ENCODE data around the gene MAFG. TPM values are rescaled to one million over a fixed set of nuclear protein-coding genes. Genes with fewer than 3 reads are reported as not detected.
A peak's percentile ranks its signal among the peaks of the same experiment; 100 is the strongest.

The MAFG gene
- total RNA-seq, 1 donor from 2014 or later: 24.1 TPM

DNA sequence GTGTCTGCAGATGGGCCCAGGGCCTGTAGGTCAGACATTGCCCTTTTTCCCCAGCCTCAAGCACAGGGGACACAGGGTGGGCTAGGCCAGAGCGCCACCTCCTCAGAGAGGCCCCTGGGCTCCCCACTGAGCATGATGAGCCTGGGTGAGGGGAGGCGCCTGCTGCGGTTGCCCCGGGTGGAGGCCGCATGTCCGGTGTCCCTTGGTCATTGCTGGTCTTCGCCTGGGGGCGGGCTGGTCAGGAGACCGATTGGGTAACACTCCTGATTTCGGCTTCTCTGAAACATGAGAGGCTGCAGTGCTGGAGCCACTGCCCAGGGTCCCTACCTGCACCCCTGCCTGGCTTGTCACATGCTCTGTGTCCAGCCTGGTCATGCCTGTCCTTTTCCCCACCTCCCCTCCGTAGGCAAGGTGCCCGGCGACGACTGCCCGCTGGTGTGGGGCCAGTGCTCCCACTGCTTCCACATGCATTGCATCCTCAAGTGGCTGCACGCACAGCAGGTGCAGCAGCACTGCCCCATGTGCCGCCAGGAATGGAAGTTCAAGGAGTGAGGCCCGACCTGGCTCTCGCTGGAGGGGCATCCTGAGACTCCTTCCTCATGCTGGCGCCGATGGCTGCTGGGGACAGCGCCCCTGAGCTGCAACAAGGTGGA lies 27.9 kb downstream of the MAFG start:
- H3K27me3 Mint-ChIP-seq (ENCODE audit: low read depth): peaks cover 14% of the 10 kb centered on the region
- H3K4me1 Mint-ChIP-seq: peaks cover 15% of the 10 kb centered on the region
- no peak overlapping the region for H3K27ac Mint-ChIP-seq (ENCODE audit: unreplicated experiment)
- peaks cover 3% of the 10 kb centered on the region for H3K36me3 Mint-ChIP-seq (ENCODE audit: low read depth)
- no peak for TF ChIP-seq CTCF (conservative IDR thresholded peaks at IDR 0.05)
- H3K9me3 Mint-ChIP-seq: no peaks in the 10 kb centered on the region
- no peak for DNase-seq (ENCODE audit: low read depth, low spot score)
- peak overlapping the region; percentile 50 for H3K4me3 Mint-ChIP-seq

DNA sequence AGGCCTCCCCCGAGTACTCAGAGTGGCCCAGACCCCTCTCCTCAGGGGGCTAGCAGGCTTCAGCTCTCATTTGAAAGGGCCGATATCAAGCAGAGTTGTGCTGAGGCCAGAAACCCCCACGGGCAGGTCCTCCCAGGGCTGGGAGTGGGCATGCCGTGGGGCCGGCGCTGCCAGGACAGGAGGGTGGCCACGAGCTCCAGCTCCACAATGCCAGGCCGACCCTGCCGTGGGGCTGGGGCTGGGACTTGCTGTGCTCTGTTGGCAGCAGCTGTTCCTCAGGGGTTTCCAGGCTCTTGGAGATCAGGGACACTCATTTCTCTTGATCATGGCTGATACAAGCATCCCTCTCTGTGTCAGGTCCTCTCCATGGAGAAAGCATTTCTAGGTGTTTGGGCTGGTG lies 28.6 kb downstream of the MAFG start:
- Mint-ChIP-seq H3K4me1 (peaks cover 15% of the 10 kb centered on the region), H3K4me3 (no peak overlapping the region), H3K9me3 (no peaks in the 10 kb centered on the region), H3K27me3 (ENCODE audit: low read depth) (peaks cover 14% of the 10 kb centered on the region), H3K27ac (ENCODE audit: unreplicated experiment) (no peak overlapping the region), H3K36me3 (ENCODE audit: low read depth) (peaks cover 3% of the 10 kb centered on the region)
- DNase-seq (ENCODE audit: low read depth, low spot score): no peak
- TF ChIP-seq CTCF (conservative IDR thresholded peaks at IDR 0.05): no peak

- DNase-seq (ENCODE audit: low read depth, low spot score): no peak
- peaks cover 15% of the 10 kb centered on the region for H3K4me1 Mint-ChIP-seq
- no peak overlapping the region for H3K27ac Mint-ChIP-seq (ENCODE audit: unreplicated experiment)
- peaks cover 10% of the 10 kb centered on the region for H3K27me3 Mint-ChIP-seq (ENCODE audit: low read depth)
- H3K9me3 Mint-ChIP-seq: no peaks in the 10 kb centered on the region
- peak overlapping the region; percentile 27 for H3K4me3 Mint-ChIP-seq
- TF ChIP-seq CTCF (conservative IDR thresholded peaks at IDR 0.05): no peak
- peaks cover 3% of the 10 kb centered on the region for H3K36me3 Mint-ChIP-seq (ENCODE audit: low read depth)
Measured at GRCh38 chr17:81898029-81898866, 29.3 kb downstream of the MAFG start.

- no peak overlapping the region for H3K27ac Mint-ChIP-seq (ENCODE audit: unreplicated experiment)
- H3K36me3 Mint-ChIP-seq (ENCODE audit: low read depth): peaks cover 5% of the 10 kb centered on the region
- H3K4me3 Mint-ChIP-seq: peak overlapping the region; percentile 44
- H3K4me1 Mint-ChIP-seq: peaks cover 9% of the 10 kb centered on the region
- no peaks in the 10 kb centered on the region for H3K9me3 Mint-ChIP-seq
- peaks cover 2% of the 10 kb centered on the region for H3K27me3 Mint-ChIP-seq (ENCODE audit: low read depth)
- no peak for DNase-seq (ENCODE audit: low read depth, low spot score)
- no peak for TF ChIP-seq CTCF (conservative IDR thresholded peaks at IDR 0.05)
Measured at GRCh38 chr17:81895400-81895799, 32.1 kb downstream of the MAFG start.

DNA sequence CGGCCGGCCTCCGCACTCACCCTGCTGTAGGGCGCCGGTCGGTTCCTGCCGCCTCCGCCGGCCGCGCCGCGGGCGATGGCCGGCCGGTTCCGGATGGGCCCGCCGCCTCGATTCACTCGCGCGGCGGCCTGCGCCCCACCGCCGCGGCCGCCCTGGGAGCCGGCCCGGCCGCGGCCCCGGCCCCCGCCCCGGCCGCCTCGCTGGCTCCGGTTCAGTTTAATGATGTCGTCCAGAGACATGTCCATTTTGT lies 36.3 kb downstream of the MAFG start:
- H3K27me3 Mint-ChIP-seq (ENCODE audit: low read depth): no peaks in the 10 kb centered on the region
- peaks cover 7% of the 10 kb centered on the region for H3K4me1 Mint-ChIP-seq
- TF ChIP-seq CTCF (conservative IDR thresholded peaks at IDR 0.05): no peak
- peak overlapping the region; percentile 93 for H3K4me3 Mint-ChIP-seq
- DNase-seq (ENCODE audit: low read depth, low spot score): no peak
- peak overlapping the region; percentile 98 for H3K27ac Mint-ChIP-seq (ENCODE audit: unreplicated experiment)
- H3K9me3 Mint-ChIP-seq: no peaks in the 10 kb centered on the region
- H3K36me3 Mint-ChIP-seq (ENCODE audit: low read depth): peaks cover 17% of the 10 kb centered on the region
